H9 (cell line): ENCODE results near the gene ALG14. TPM values are rescaled to one million over a fixed set of nuclear protein-coding genes. Genes with fewer than 3 reads are reported as not detected.

Source experiments
- DNase-seq: peaks from one replicate; pipeline ENCODE4 v3.0.0-alpha.2; 2017
- H2AFZ ChIP-seq: one replicate; pipeline ENCODE4 v1.6.1; 2013; ENCODE audit warnings: mild to moderate bottlenecking, low read length, control low read depth, moderate library complexity
- H2AK5ac ChIP-seq: 2 replicates; pipeline ENCODE4 v1.6.1; 2013; ENCODE audit warnings: low read length, control low read depth, mixed read lengths; ENCODE audit not compliant: insufficient read length
- H2BK120ac ChIP-seq: one replicate; pipeline ENCODE4 v1.6.1; 2013; ENCODE audit warnings: low read depth, mild to moderate bottlenecking, low read length, control low read depth, inconsistent platforms; ENCODE audit not compliant: poor library complexity, severe bottlenecking
- H2BK12ac ChIP-seq: 2 replicates; pipeline ENCODE4 v1.6.1; 2013; ENCODE audit warnings: low read length, control low read depth, mixed read lengths, low read depth; ENCODE audit not compliant: insufficient read length
- H2BK15ac ChIP-seq: 2 replicates; pipeline ENCODE4 v1.6.1; 2013; ENCODE audit warnings: low read depth, low read length, control low read depth
- H2BK20ac ChIP-seq: one replicate; pipeline ENCODE4 v1.6.1; 2013; ENCODE audit warnings: low read depth, mild to moderate bottlenecking, low read length, control low read depth, inconsistent platforms; ENCODE audit not compliant: poor library complexity, severe bottlenecking
- H2BK5ac ChIP-seq: 2 replicates; pipeline ENCODE4 v1.6.1; 2013; ENCODE audit warnings: low read length, control low read depth, mixed read lengths; ENCODE audit not compliant: insufficient read length
- H3K14ac ChIP-seq: 2 replicates; pipeline ENCODE4 v1.6.1; 2013; ENCODE audit warnings: low read length, control low read depth; ENCODE audit not compliant: insufficient read depth
- H3K18ac ChIP-seq: 2 replicates; pipeline ENCODE4 v1.6.1; 2013; ENCODE audit warnings: low read depth, mild to moderate bottlenecking, mixed read lengths, low read length, control low read depth; ENCODE audit not compliant: insufficient read length
- H3K23ac ChIP-seq: 2 replicates; pipeline ENCODE4 v1.6.1; 2013; ENCODE audit warnings: low read length, control low read depth, mixed read lengths, low read depth; ENCODE audit not compliant: insufficient read length
- H3K23me2 ChIP-seq: 2 replicates; pipeline ENCODE4 v1.6.1; 2013; ENCODE audit warnings: low read depth, mild to moderate bottlenecking, mixed read lengths, low read length, control low read depth; ENCODE audit not compliant: insufficient read length, poor library complexity, severe bottlenecking
- H3K27ac ChIP-seq: 2 replicates; pipeline ENCODE4 v1.5.1; 2013; ENCODE audit warnings: low read length, control low read depth, mixed read lengths, low read depth; ENCODE audit not compliant: insufficient read length
- H3K27me3 ChIP-seq: 2 replicates; pipeline ENCODE4 v1.6.1; 2013; ENCODE audit warnings: low read length, control low read depth, inconsistent platforms; ENCODE audit not compliant: insufficient read depth
- H3K4ac ChIP-seq: 2 replicates; pipeline ENCODE4 v1.6.1; 2013; ENCODE audit warnings: low read depth, mild to moderate bottlenecking, control low read depth, inconsistent platforms, low read length, moderate library complexity
- H3K4me1 ChIP-seq: 2 replicates; pipeline ENCODE4 v1.6.1; 2013; ENCODE audit warnings: low read length, control low read depth, inconsistent platforms; ENCODE audit not compliant: insufficient read depth
- H3K4me2 ChIP-seq: 2 replicates; pipeline ENCODE4 v1.6.1; 2013; ENCODE audit warnings: low read length, control low read depth, mixed read lengths; ENCODE audit not compliant: insufficient read length, insufficient read depth
- H3K56ac ChIP-seq: 2 replicates; pipeline ENCODE4 v1.6.1; 2013; ENCODE audit warnings: low read depth, mild to moderate bottlenecking, mixed read lengths, low read length, control low read depth; ENCODE audit not compliant: insufficient read length
- H3K79me1 ChIP-seq: 2 replicates; pipeline ENCODE4 v1.6.1; 2013; ENCODE audit warnings: low read depth, mild to moderate bottlenecking, moderate library complexity, low read length, control low read depth, inconsistent platforms; ENCODE audit not compliant: insufficient read depth, poor library complexity, severe bottlenecking
- H3K79me2 ChIP-seq: 2 replicates; pipeline ENCODE4 v1.6.1; 2013; ENCODE audit warnings: low read length, control low read depth, inconsistent platforms; ENCODE audit not compliant: insufficient read depth
- H3K9ac ChIP-seq: 2 replicates; pipeline ENCODE4 v1.6.1; 2013; ENCODE audit warnings: low read length, control low read depth, mixed read lengths; ENCODE audit not compliant: insufficient read length; ENCODE audit errors: extremely low read depth
- H3K9me3 ChIP-seq: one replicate; pipeline ENCODE4 v1.6.1; 2013; ENCODE audit warnings: low read depth, low read length, inconsistent platforms; ENCODE audit not compliant: control insufficient read depth
- H3T11ph ChIP-seq: one replicate; pipeline ENCODE4 v1.6.1; 2013; ENCODE audit warnings: mild to moderate bottlenecking, low read length, control low read depth, inconsistent platforms
- H4K20me1 ChIP-seq: one replicate; pipeline ENCODE4 v1.6.1; 2013; ENCODE audit not compliant: control insufficient read depth, insufficient read length, insufficient read depth
- H4K5ac ChIP-seq: 2 replicates; pipeline ENCODE4 v1.6.1; 2013; ENCODE audit warnings: low read depth, mild to moderate bottlenecking, mixed read lengths, low read length, control low read depth; ENCODE audit not compliant: insufficient read length
- H4K8ac ChIP-seq: replicated peaks from 2 replicates; pipeline ENCODE4 v1.6.1; 2013; ENCODE audit warnings: low read length, control low read depth, mixed read lengths, low read depth; ENCODE audit not compliant: insufficient read length
- H4K91ac ChIP-seq: 2 replicates; pipeline ENCODE4 v1.6.1; 2013; ENCODE audit warnings: low read depth, mild to moderate bottlenecking, moderate library complexity, mixed read lengths, low read length, control low read depth; ENCODE audit not compliant: insufficient read length
- H3K27ac Mint-ChIP-seq, 3 experiments: 2 replicates in 2 of 3; 3 replicates in 1 of 3; pipeline ENCODE4 v1.8.0; 2020 to 2021; ENCODE audit warnings: mixed read lengths in 3 of 3, mild to moderate bottlenecking in 1 of 3, moderate library complexity in 1 of 3
- H3K27me3 Mint-ChIP-seq: 2 replicates; pipeline ENCODE4 v1.8.0; 2021; ENCODE audit warnings: low read depth, mild to moderate bottlenecking, moderate library complexity, mixed read lengths
- H3K36me3 Mint-ChIP-seq, 3 experiments: 2 replicates in 2 of 3; 3 replicates in 1 of 3; pipeline ENCODE4 v1.8.0; 2020 to 2021; ENCODE audit warnings: low read depth in 3 of 3, mixed read lengths in 3 of 3; ENCODE audit not compliant: insufficient read depth in 1 of 3
- H3K4me1 Mint-ChIP-seq, 2 experiments: 2 replicates each; pipeline ENCODE4 v1.8.0; 2020; ENCODE audit warnings: mixed read lengths in 2 of 2
- H3K4me3 Mint-ChIP-seq, 2 experiments: 2 replicates in 1 of 2; 3 replicates in 1 of 2; pipeline ENCODE4 v1.8.0; 2020 to 2021; ENCODE audit warnings: mild to moderate bottlenecking in 2 of 2, mixed read lengths in 2 of 2, moderate library complexity in 1 of 2
- H3K9me3 Mint-ChIP-seq, 2 experiments: 2 replicates in 1 of 2; 3 replicates in 1 of 2; pipeline ENCODE4 v1.8.0; 2020; ENCODE audit warnings: mild to moderate bottlenecking in 2 of 2, mixed read lengths in 2 of 2, moderate library complexity in 1 of 2
- WGBS: extraction: QIAGEN DNeasy Blood & Tissue Kit; methylation state at CpG from one replicate; pipeline ENCODE4 v1.1.7; 2013; ENCODE audit warnings: missing lambda C conversion rate, low lambda C conversion rate, mixed read lengths; ENCODE audit not compliant: insufficient read length; ENCODE audit errors: extremely low coverage; 5-methylcytosine and 5-hydroxymethylcytosine counted together
- total RNA-seq: library from RNA; stranded (reverse); gene quantifications from 2 replicates; pipeline ENCODE4 v1.2.1, GENCODE V29; 2021
- TF ChIP-seq, protein P1 (sequence below): fragments of 200-600 bp; sonication (generic); conservative IDR thresholded peaks from 3 replicates; pipeline ENCODE4 v1.8.0; 2021; ENCODE audit warnings: antibody characterized with exemption, mild to moderate bottlenecking

Gene ALG14
- total RNA-seq, 1 experiment from 2014 or later: 2.5 TPM

GRCh38 chr1:94969137-94969536, 103.6 kb downstream of the ALG14 start:
- Histone ChIP-seq H2BK5ac (no peak overlapping the region), H3T11ph (no peak overlapping the region), H4K20me1 (no peaks in the 10 kb centered on the region), H2BK15ac (no peak overlapping the region), H3K4me1 (no peaks in the 10 kb centered on the region; the same call in 1 of the 2 replicates), H2BK12ac (no peak overlapping the region), H3K23me2 (no peaks in the 10 kb centered on the region), H3K4me2 (no peak overlapping the region), H3K27me3 (no peaks in the 10 kb centered on the region), H2AFZ (no peak overlapping the region), H2BK20ac (no peak overlapping the region), H3K9ac (no peak overlapping the region), H3K79me1 (no peaks in the 10 kb centered on the region), H3K18ac (no peak overlapping the region), H4K91ac (no peak overlapping the region), H4K8ac (no peak overlapping the region), H4K5ac (no peak overlapping the region), H3K4ac (no peak overlapping the region), H2BK120ac (no peak overlapping the region), H3K56ac (no peak overlapping the region), H3K23ac (no peak overlapping the region), H3K9me3 (no peaks in the 10 kb centered on the region), H2AK5ac (no peak overlapping the region), H3K79me2 (no peaks in the 10 kb centered on the region), H3K27ac (no peak overlapping the region), H3K14ac (no peak overlapping the region)
- no peak overlapping the region for H3K27ac Mint-ChIP-seq
- TF ChIP-seq, protein P1, sequence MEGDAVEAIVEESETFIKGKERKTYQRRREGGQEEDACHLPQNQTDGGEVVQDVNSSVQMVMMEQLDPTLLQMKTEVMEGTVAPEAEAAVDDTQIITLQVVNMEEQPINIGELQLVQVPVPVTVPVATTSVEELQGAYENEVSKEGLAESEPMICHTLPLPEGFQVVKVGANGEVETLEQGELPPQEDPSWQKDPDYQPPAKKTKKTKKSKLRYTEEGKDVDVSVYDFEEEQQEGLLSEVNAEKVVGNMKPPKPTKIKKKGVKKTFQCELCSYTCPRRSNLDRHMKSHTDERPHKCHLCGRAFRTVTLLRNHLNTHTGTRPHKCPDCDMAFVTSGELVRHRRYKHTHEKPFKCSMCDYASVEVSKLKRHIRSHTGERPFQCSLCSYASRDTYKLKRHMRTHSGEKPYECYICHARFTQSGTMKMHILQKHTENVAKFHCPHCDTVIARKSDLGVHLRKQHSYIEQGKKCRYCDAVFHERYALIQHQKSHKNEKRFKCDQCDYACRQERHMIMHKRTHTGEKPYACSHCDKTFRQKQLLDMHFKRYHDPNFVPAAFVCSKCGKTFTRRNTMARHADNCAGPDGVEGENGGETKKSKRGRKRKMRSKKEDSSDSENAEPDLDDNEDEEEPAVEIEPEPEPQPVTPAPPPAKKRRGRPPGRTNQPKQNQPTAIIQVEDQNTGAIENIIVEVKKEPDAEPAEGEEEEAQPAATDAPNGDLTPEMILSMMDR: no peak
- H3K4me3 Mint-ChIP-seq: no peak overlapping the region
- no CpG with 5 or more reads among the region's 6 CpGs for WGBS
- H3K27me3 Mint-ChIP-seq: no peaks in the 10 kb centered on the region
- no peak for DNase-seq
- peaks cover 10 to 11% of the 10 kb centered on the region in 2 experiments for H3K4me1 Mint-ChIP-seq
- H3K9me3 Mint-ChIP-seq: no peaks in the 10 kb centered on the region
- H3K36me3 Mint-ChIP-seq: no peaks in the 10 kb centered on the region
